ENCODE measurements around the gene ZFAND3. TPM values are rescaled to one million over a fixed set of nuclear protein-coding genes. Genes with fewer than 3 reads are reported as not detected.

Gene ZFAND3
- total RNA-seq, 1 donor from 2014 or later: 131 TPM

DNA sequence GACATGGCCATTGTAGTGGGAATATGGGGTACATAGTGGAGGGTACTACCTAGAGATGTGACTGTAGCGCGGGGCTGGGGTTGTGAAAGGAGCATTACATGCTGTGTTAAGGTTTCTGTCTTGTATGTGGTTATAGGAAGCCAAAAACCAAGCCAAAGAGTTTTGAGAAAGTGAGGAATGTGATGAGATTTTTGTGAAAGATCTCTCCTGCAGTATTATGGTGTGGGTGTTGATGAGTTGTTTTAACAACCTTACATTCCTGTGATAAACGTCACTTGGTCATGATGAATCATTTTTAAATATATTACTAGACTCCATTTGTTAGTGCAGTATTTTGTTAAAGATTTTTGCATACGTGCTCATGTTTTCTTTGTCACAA lies 48.9 kb downstream of the ZFAND3 start:
- H3K4me3 ChIP-seq (ENCODE audit: insufficient read depth, low read depth, low read length): peak overlapping the region; percentile 11
- H2AFZ ChIP-seq (ENCODE audit: low read depth, low read length): no peak overlapping the region
- Mint-ChIP-seq H3K4me1 (ENCODE audit: low read depth, unreplicated experiment) (peaks cover 37% of the 10 kb centered on the region), H3K36me3 (ENCODE audit: low read depth, unreplicated experiment) (peaks cover 10% of the 10 kb centered on the region), H3K27ac (ENCODE audit: unreplicated experiment) (peak overlapping the region; percentile 94), H3K9me3 (ENCODE audit: unreplicated experiment) (no peaks in the 10 kb centered on the region), H3K27me3 (ENCODE audit: low read depth, unreplicated experiment) (no peaks in the 10 kb centered on the region), H3K4me3 (ENCODE audit: unreplicated experiment) (no peak overlapping the region)
- DNase-seq (ENCODE audit: low read depth): peak; percentile 90
- H3K36me3 ChIP-seq (ENCODE audit: insufficient read depth, low read length): no peaks in the 10 kb centered on the region
- no peaks in the 10 kb centered on the region for H3K9me3 ChIP-seq (ENCODE audit: insufficient read depth, low read depth, low read length)
- peak overlapping the region; percentile 82 for H3K27ac ChIP-seq (ENCODE audit: low read depth, low read length)
- peaks cover 99% of the 10 kb centered on the region for H3K79me2 ChIP-seq (ENCODE audit: insufficient read depth, low read length)
- peak; percentile 80 for FAIRE-seq
- H3K4me2 ChIP-seq (ENCODE audit: low read length): peak overlapping the region; percentile 80
- no peaks in the 10 kb centered on the region for H3K27me3 ChIP-seq (ENCODE audit: insufficient read depth, low read length)
- peaks cover 96% of the 10 kb centered on the region for H4K20me1 ChIP-seq (ENCODE audit: insufficient read depth, low read length)
- peaks cover 28% of the 10 kb centered on the region for H3K4me1 ChIP-seq (ENCODE audit: insufficient read depth, low read length)
- TF ChIP-seq, protein P1, sequence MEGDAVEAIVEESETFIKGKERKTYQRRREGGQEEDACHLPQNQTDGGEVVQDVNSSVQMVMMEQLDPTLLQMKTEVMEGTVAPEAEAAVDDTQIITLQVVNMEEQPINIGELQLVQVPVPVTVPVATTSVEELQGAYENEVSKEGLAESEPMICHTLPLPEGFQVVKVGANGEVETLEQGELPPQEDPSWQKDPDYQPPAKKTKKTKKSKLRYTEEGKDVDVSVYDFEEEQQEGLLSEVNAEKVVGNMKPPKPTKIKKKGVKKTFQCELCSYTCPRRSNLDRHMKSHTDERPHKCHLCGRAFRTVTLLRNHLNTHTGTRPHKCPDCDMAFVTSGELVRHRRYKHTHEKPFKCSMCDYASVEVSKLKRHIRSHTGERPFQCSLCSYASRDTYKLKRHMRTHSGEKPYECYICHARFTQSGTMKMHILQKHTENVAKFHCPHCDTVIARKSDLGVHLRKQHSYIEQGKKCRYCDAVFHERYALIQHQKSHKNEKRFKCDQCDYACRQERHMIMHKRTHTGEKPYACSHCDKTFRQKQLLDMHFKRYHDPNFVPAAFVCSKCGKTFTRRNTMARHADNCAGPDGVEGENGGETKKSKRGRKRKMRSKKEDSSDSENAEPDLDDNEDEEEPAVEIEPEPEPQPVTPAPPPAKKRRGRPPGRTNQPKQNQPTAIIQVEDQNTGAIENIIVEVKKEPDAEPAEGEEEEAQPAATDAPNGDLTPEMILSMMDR (IDR thresholded peaks at IDR 0.05; ENCODE audit: insufficient read depth, low read depth, low read length): no peak
- TF ChIP-seq EZH2 (IDR thresholded peaks at IDR 0.05; ENCODE audit: insufficient read depth, low read length): no peak
- H3K9ac ChIP-seq (ENCODE audit: low read length): peak overlapping the region; percentile 46

DNA sequence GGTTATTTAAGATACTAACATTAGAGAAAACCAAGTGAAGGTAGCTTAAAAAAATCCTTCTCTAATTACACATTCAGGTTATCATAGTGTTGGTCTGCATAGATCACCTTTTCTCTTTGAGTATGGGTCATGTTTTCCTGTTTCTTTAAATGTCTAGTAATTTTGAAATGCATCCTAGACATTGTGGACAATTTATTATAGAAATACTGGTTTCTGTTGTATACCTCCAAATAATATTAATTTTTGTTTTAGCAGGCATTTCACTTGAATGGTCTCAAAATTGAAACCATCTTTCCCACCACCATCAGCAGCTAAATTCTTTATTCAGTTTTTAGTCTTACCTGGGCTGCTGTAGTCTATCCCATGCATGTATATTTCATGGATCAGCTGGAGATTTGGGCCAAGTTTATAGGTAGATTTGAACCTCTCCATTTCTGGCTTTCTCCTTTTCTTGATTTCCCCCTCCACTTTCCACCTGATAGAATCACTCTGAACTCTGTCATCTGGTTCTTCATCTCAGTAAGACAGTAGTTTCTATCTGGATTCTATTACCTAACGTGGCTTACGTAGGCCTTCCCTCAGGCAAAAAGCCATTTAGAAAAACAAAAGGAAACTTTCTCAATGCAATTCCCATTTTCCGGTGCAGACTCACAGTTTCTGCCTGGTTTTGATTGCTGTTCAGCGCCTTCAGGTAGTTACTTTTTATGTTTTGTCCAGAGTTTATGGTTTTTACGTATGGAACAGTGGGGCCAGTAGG lies 52.3 kb downstream of the ZFAND3 start:
- no peak overlapping the region for H3K4me3 ChIP-seq (ENCODE audit: insufficient read depth, low read depth, low read length)
- no peaks in the 10 kb centered on the region for H3K27me3 ChIP-seq (ENCODE audit: insufficient read depth, low read length)
- TF ChIP-seq, protein P1 (IDR thresholded peaks at IDR 0.05; ENCODE audit: insufficient read depth, low read depth, low read length): no peak
- no peak for TF ChIP-seq EZH2 (IDR thresholded peaks at IDR 0.05; ENCODE audit: insufficient read depth, low read length)
- Mint-ChIP-seq H3K27ac (ENCODE audit: unreplicated experiment) (no peak overlapping the region), H3K27me3 (ENCODE audit: low read depth, unreplicated experiment) (no peaks in the 10 kb centered on the region), H3K9me3 (ENCODE audit: unreplicated experiment) (no peaks in the 10 kb centered on the region), H3K36me3 (ENCODE audit: low read depth, unreplicated experiment) (peaks cover 8% of the 10 kb centered on the region), H3K4me1 (ENCODE audit: low read depth, unreplicated experiment) (peaks cover 27% of the 10 kb centered on the region), H3K4me3 (ENCODE audit: unreplicated experiment) (no peak overlapping the region)
- H3K36me3 ChIP-seq (ENCODE audit: insufficient read depth, low read length): no peaks in the 10 kb centered on the region
- peaks cover 99% of the 10 kb centered on the region for H3K79me2 ChIP-seq (ENCODE audit: insufficient read depth, low read length)
- FAIRE-seq (no peak), DNase-seq (ENCODE audit: low read depth) (no peak)
- H4K20me1 ChIP-seq (ENCODE audit: insufficient read depth, low read length): peaks cover 96% of the 10 kb centered on the region
- no peak overlapping the region for H2AFZ ChIP-seq (ENCODE audit: low read depth, low read length)
- no peak overlapping the region for H3K9ac ChIP-seq (ENCODE audit: low read length)
- peaks cover 22% of the 10 kb centered on the region for H3K4me1 ChIP-seq (ENCODE audit: insufficient read depth, low read length)
- H3K27ac ChIP-seq (ENCODE audit: low read depth, low read length): no peak overlapping the region
- H3K4me2 ChIP-seq (ENCODE audit: low read length): no peak overlapping the region
- no peaks in the 10 kb centered on the region for H3K9me3 ChIP-seq (ENCODE audit: insufficient read depth, low read depth, low read length)

DNA sequence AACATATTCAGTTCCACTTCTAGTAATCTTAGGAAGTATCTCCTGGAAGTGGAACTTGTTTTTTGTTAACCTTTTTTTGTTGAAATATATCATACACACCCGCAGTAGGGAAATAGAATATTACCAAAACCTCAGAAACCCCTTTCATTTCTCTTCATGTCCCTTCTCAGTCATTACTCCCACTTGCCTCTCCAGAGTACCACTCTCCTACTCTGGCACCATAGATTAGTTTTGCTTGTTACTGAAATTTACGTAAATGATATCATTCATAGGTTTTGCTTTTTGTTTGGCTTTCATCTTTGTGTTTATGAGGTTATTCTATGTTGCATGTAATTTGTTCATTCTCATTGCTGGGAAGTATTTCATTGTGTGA lies 52.8 kb downstream of the ZFAND3 start:
- no peak overlapping the region for H3K9ac ChIP-seq (ENCODE audit: low read length)
- FAIRE-seq (peak; percentile 32), DNase-seq (ENCODE audit: low read depth) (no peak)
- no peaks in the 10 kb centered on the region for H3K36me3 ChIP-seq (ENCODE audit: insufficient read depth, low read length)
- H3K27me3 ChIP-seq (ENCODE audit: insufficient read depth, low read length): no peaks in the 10 kb centered on the region
- H3K27ac ChIP-seq (ENCODE audit: low read depth, low read length): no peak overlapping the region
- no peak overlapping the region for H3K27ac Mint-ChIP-seq (ENCODE audit: unreplicated experiment)
- H3K36me3 Mint-ChIP-seq (ENCODE audit: low read depth, unreplicated experiment): peaks cover 8% of the 10 kb centered on the region
- peaks cover 96% of the 10 kb centered on the region for H4K20me1 ChIP-seq (ENCODE audit: insufficient read depth, low read length)
- H3K4me3 ChIP-seq (ENCODE audit: insufficient read depth, low read depth, low read length): no peak overlapping the region
- no peaks in the 10 kb centered on the region for H3K9me3 Mint-ChIP-seq (ENCODE audit: unreplicated experiment)
- H3K4me3 Mint-ChIP-seq (ENCODE audit: unreplicated experiment): no peak overlapping the region
- peaks cover 99% of the 10 kb centered on the region for H3K79me2 ChIP-seq (ENCODE audit: insufficient read depth, low read length)
- H2AFZ ChIP-seq (ENCODE audit: low read depth, low read length): no peak overlapping the region
- no peak overlapping the region for H3K4me2 ChIP-seq (ENCODE audit: low read length)
- H3K4me1 Mint-ChIP-seq (ENCODE audit: low read depth, unreplicated experiment): peaks cover 25% of the 10 kb centered on the region
- TF ChIP-seq, protein P1 (IDR thresholded peaks at IDR 0.05; ENCODE audit: insufficient read depth, low read depth, low read length): no peak
- TF ChIP-seq EZH2 (IDR thresholded peaks at IDR 0.05; ENCODE audit: insufficient read depth, low read length): no peak
- H3K27me3 Mint-ChIP-seq (ENCODE audit: low read depth, unreplicated experiment): no peaks in the 10 kb centered on the region
- peaks cover 17% of the 10 kb centered on the region for H3K4me1 ChIP-seq (ENCODE audit: insufficient read depth, low read length)
- H3K9me3 ChIP-seq (ENCODE audit: insufficient read depth, low read depth, low read length): no peaks in the 10 kb centered on the region

Data from astrocyte (in vitro differentiated cells and primary cell).